Sciatic nerve (tissue), 2 donors: Measurements from ENCODE around the gene RBM19. TPM values are rescaled to one million over a fixed set of nuclear protein-coding genes. Genes with fewer than 3 reads are reported as not detected.
"Not testable (repeated sequence)": the region's sequence is repeated elsewhere in the genome, so short reads cannot be mapped to it uniquely, and the experiment has no call there.

Source experiments
- ATAC-seq: fragments of 200-7000 bp; cut with Tn5 transposase; one replicate; pipeline ENCODE4 v1.9.1; 2020; ENCODE audit warnings: mild to moderate bottlenecking, moderate library complexity
- DNase-seq: peaks from one replicate; pipeline ENCODE4 v3.0.0-alpha.2; 2020; ENCODE audit warnings: low spot score
- intact Hi-C: fragments of 100-400 bp; cut with DNase I; formaldehyde crosslinking; loops from one replicate; pipeline ENCODE4 v1.14.2; 2022
- total RNA-seq: library from RNA; stranded (reverse); fragmentation: NEBNext Ultra II Directional; extraction: Animal tissue kit (Norgen Biotek cat#: 25700); gene quantifications from one replicate; pipeline ENCODE4 v1.2.1, GENCODE V29; 2021
- donor health status: DM: no; HTN: no; CAD: no.
- donor health status: DM: no; HTN: no; CAD: no.

Gene RBM19
- total RNA-seq, 1 donor from 2014 or later: 40.3 TPM

DNA sequence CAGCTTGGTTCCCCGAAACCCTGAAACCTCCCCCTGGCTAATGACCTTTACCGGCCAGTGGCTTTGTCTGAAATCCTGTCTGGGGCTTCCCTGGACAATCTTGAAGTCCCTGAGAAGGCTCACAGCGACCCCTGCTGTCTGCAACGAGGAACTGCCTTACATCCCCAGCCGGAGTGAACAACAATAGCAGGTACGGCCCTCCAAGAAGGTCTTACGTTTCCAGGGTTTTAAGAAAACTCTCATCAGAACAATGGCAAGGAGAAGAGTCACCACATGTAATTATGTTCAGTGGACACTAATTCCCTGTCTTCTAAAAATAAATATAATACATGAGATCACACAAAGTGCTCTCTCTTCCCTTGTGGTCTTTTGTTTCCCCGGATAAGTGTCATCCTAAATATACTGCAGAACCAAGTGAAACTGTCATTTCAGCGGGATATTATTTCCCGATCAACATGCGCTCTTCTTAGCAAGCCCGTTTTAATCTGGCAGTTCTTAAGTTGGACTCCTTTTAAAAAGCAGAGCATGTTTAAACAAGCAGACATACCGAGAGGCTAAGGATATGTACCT, 53.3 kb downstream of the RBM19 start:
- peak; percentile 82 for DNase-seq
- ATAC-seq: peak; percentile 65
- intact Hi-C loops: loop anchor here (10.0 kb wide), 1 partner anchor 448 kb away; no protein-coding TSS in a partner anchor

GRCh38 chr12:113911971-113912759, 54.0 kb downstream of the RBM19 start:
- intact Hi-C loops: loop anchor here (10.0 kb wide), 1 partner anchor 447 kb away; no protein-coding TSS in a partner anchor
- ATAC-seq (no peak), DNase-seq (no peak)

DNA sequence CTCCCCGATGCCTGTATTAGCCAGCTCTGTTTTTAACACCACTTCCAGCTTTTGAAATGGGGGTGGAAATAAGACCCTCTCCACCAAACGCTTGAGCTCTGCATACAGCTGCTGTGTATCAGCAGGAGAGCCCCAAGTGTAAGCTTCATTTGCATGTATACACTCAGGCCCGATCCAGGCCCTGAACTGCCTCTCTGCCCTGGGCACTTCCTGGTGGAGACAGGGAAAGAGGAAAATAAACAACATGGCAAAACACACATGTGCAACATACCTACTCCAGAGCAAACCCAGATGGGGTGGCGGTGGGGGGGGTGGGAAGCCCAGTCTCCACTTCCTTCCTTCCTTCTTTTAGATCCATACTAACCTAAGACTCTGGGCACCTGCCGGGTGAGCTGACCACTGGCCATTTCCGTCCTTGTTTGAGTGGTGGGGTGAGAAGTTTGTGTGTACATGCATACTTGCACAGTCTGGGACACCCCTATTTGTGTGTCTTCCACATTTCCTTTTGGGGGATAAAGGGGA, 55.3 kb downstream of the RBM19 start:
- DNase-seq (no peak), ATAC-seq (no peak)
- intact Hi-C loops: loop anchor here (10.0 kb wide), 1 partner anchor 446 kb away; no protein-coding TSS in a partner anchor

- intact Hi-C loops: loop anchor here (10.0 kb wide), 1 partner anchor 445 kb away; no protein-coding TSS in a partner anchor
- no peak for ATAC-seq
- no peak for DNase-seq
Observed at GRCh38 chr12:113909776-113910420, 56.2 kb downstream of the RBM19 start.

DNA sequence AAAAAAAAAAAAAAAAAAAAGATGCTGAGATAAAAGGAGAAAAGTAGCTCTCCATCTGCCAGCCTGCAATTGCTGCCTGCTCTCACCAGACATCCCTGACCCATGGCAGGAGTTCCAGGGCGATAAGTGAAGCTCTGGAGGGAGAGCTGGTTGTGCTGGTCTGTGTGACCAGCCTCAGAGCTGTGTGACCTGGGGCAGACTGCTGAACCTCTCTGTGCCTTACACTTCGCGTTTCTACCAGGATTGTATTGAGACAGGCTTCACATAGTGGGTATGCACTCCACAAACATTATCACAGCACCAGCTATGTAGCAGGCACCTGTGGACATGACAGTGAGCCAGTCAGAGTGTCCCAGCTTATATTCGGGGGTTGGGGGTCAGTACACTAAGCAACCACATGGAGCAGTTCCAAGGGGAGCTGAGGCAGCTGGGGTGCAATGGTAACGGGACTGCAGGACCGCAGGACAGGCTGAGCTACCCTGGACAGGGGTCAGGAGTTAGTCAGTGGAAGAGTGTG, 57.5 kb downstream of the RBM19 start:
- DNase-seq: no peak
- intact Hi-C loops: no loop called here
- ATAC-seq: no peak

- intact Hi-C loops: no loop called here
- ATAC-seq (no peak), DNase-seq (no peak)
Observed at GRCh38 chr12:113907446-113908180, 58.5 kb downstream of the RBM19 start.

GRCh38 chr12:113906411-113907200, 59.5 kb downstream of the RBM19 start:
- intact Hi-C loops: no loop called here
- DNase-seq (no peak), ATAC-seq (no peak)

GRCh38 chr12:113905829-113906228, 60.3 kb downstream of the RBM19 start:
- ATAC-seq: no peak
- intact Hi-C loops: no loop called here

DNA sequence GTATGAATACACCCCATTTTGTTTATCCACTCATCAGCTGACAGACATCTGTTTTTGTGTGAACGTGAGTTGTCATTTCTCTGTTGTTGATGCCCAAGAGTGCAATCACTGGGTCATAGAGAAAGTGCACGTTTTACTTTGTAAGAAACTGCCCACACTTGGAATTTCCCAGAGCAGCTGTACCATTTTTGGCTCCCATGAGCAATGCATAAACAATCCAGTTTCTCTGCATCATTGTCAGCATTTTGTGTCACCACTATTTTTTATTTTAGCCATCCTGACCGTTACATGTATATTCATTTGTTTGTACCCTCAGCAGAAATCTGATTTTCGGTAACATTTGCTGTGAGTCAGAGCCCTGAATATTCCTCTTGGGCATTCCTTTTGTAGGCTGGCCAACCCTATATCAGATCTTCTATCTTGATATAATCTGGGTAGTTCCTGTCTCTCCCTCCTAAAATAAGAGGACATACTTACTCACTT, 62.7 kb downstream of the RBM19 start:
- intact Hi-C loops: no loop called here
- DNase-seq: no peak
- no peak for ATAC-seq

More at GRCh38 chr12:113905829-113906228, 60.3 kb downstream of the RBM19 start:
- DNase-seq: no peak

- intact Hi-C loops, ATAC-seq, DNase-seq: not testable (repeated sequence)
Observed at GRCh38 chr12:113901319-113901718, 64.8 kb downstream of the RBM19 start.

GRCh38 chr12:113900716-113901115, 65.4 kb downstream of the RBM19 start:
- ATAC-seq: peak; percentile 44

GRCh38 chr12:113899561-113900471, 66.3 kb downstream of the RBM19 start:
- DNase-seq: no peak
- intact Hi-C loops: no loop called here
- ATAC-seq: peak; percentile 65

More at GRCh38 chr12:113900716-113901115, 65.4 kb downstream of the RBM19 start:
- intact Hi-C loops: no loop called here
- no peak for DNase-seq

- no peak for ATAC-seq
Observed at GRCh38 chr12:113899042-113899560, 67.0 kb downstream of the RBM19 start.

DNA sequence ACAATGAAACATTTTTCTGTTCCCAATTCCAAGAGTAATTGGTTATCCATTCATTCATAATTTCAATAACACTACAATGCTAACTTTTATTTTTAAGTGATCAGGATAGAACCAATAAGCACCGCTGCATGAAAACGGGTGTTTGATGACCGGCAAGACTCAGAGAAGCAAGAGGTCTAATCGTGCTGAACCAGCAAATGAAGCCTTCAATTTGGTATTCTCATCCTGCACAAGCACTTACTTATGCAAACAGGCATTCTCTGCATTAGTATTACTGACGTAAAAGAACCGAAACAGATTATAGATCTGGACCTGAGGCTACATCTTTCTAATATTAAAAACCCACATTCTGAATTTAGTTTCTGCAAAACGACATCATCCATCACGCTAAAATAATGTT, 67.7 kb downstream of the RBM19 start:
- DNase-seq: no peak
- no peak for ATAC-seq
- intact Hi-C loops: no loop called here

More at GRCh38 chr12:113899042-113899560, 67.0 kb downstream of the RBM19 start:
- intact Hi-C loops: no loop called here
- DNase-seq: no peak

DNA sequence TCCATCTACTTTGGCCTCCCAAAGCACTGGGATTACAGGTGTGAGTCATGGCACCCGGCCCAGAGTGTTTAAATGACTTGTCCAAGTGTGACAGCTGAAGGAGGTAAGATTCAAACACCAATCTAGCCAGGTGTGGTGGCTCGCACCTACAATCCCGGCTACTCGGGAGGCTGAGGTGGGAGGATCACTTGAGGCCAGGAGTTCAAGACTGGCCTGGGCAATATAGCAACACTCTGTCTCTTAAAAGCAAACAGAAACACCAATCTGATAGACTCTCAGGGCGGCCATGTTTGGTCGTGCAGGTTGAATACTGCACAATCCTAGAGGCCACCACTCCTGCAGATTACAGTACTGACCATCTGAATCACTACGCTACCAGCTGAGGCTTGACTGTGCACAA, 68.7 kb downstream of the RBM19 start:
- ATAC-seq: no peak

GRCh38 chr12:113896841-113897240, 69.3 kb downstream of the RBM19 start:
- intact Hi-C loops: no loop called here
- ATAC-seq (no peak), DNase-seq (no peak)

More for the DNA sequence above, 68.7 kb downstream of the RBM19 start:
- DNase-seq: no peak
- intact Hi-C loops: no loop called here
